ENCODE data around the gene SHC1.

The SHC1 gene

GRCh38 chr1:154951901-154952657 is 18.5 kb downstream of the SHC1 start:
- TF ChIP-seq CTCF (IDR thresholded peaks at IDR 0.05), result no peak

- TF ChIP-seq CTCF (IDR thresholded peaks at IDR 0.05), result no peak
Observed at GRCh38 chr1:154948079-154948478, 22.5 kb downstream of the SHC1 start.

- TF ChIP-seq CTCF (IDR thresholded peaks at IDR 0.05), result no peak
Observed at GRCh38 chr1:154945962-154946850, 24.3 kb downstream of the SHC1 start.

GRCh38 chr1:154945160-154945961 is 25.2 kb downstream of the SHC1 start:
- no peak for TF ChIP-seq CTCF (IDR thresholded peaks at IDR 0.05)

GRCh38 chr1:154944401-154945159 is 26.0 kb downstream of the SHC1 start:
- TF ChIP-seq CTCF (IDR thresholded peaks at IDR 0.05), result no peak

- peak; percentile 95 for TF ChIP-seq CTCF (IDR thresholded peaks at IDR 0.05)
Observed at GRCh38 chr1:154943649-154944400, 26.7 kb downstream of the SHC1 start.

Measured in LNCAP (cell line).